Activated effector memory CD4-positive, alpha-beta T cell treated with anti-CD3 and anti-CD28 coated beads, Interleukin-2, amount 50 U/mL, for 16 hours (primary cell): Measurements from ENCODE around the gene E2F6.
"Not testable (repeated sequence)": the region's sequence is repeated elsewhere in the genome, so short reads cannot be mapped to it uniquely, and the experiment has no call there.

Source experiments
- DNase-seq: peaks from one replicate; pipeline ENCODE4 v3.0.0-alpha.2; 2020

The E2F6 gene

GRCh38 chr2:11410101-11410500 lies 55.9 kb downstream of the E2F6 start:
- DNase-seq, result no peak

- no peak for DNase-seq
Measured at GRCh38 chr2:11409572-11409959, 56.4 kb downstream of the E2F6 start.

GRCh38 chr2:11408959-11409571 lies 56.9 kb downstream of the E2F6 start:
- no peak for DNase-seq

- DNase-seq, result no peak
Measured at GRCh38 chr2:11407413-11407812, 58.5 kb downstream of the E2F6 start.

GRCh38 chr2:11406958-11407381 lies 59.0 kb downstream of the E2F6 start:
- no peak for DNase-seq

- no peak for DNase-seq
Measured at GRCh38 chr2:11406267-11406957, 59.5 kb downstream of the E2F6 start.

GRCh38 chr2:11405599-11406266 lies 60.2 kb downstream of the E2F6 start:
- no peak for DNase-seq

- not testable (repeated sequence) for DNase-seq
Measured at GRCh38 chr2:11405074-11405406, 60.9 kb downstream of the E2F6 start.

GRCh38 chr2:11404376-11405073 lies 61.4 kb downstream of the E2F6 start:
- DNase-seq, result no peak

GRCh38 chr2:11402436-11402835 lies 63.5 kb downstream of the E2F6 start:
- no peak for DNase-seq

GRCh38 chr2:11399438-11399762 lies 66.6 kb downstream of the E2F6 start:
- no peak for DNase-seq

- DNase-seq, result no peak
Measured at GRCh38 chr2:11398750-11399437, 67.1 kb downstream of the E2F6 start.

GRCh38 chr2:11397513-11397912 lies 68.4 kb downstream of the E2F6 start:
- DNase-seq, result no peak

GRCh38 chr2:11396467-11397445 lies 69.2 kb downstream of the E2F6 start:
- no peak for DNase-seq

GRCh38 chr2:11396021-11396420 lies 69.9 kb downstream of the E2F6 start:
- DNase-seq, result no peak

GRCh38 chr2:11395389-11395788 lies 70.6 kb downstream of the E2F6 start:
- no peak for DNase-seq
